ENCODE measurements around the gene PIBF1.

DNA sequence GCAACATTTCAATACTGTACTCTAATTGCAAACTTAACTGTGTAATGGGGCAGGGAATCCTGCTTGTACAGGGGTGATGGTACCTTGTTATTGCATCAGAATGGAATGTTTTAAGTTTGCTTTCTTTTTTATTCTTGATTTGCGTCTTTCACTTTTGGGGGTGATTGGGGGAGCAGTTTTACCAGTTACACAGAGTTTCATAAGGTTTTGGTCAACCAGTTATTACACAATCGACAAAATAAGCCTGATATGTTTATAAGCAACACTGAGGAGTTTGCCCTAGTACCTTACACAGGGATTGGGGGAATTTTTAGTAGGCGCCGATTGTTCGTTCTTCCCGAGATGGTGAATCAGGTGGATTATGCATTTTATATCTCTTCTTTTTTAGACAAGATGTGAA is 279.5 kb downstream of the PIBF1 start:
- no peak for TF ChIP-seq POLR2A (IDR thresholded peaks at IDR 0.05)
- no peak for TF ChIP-seq CTCF (IDR thresholded peaks at IDR 0.05)

All from adrenal gland (tissue), 5 donors.